M059J (cell line): ENCODE data around the gene N4BP2. TPM values are rescaled to one million over a fixed set of nuclear protein-coding genes. Genes with fewer than 3 reads are reported as not detected.

ENCODE experiments used
- total RNA-seq: library from RNA; depleted of rRNA; stranded (reverse); fragments of >200 nt; shearing (Covaris generic); gene quantifications from 2 replicates; pipeline ENCODE4 v1.2.3, GENCODE V29; 2014; rRNA removed

N4BP2 gene
- total RNA-seq, 1 experiment from 2014 or later, result 2.3 TPM

Other genes starting within 250 kb of the N4BP2 start
- gene PDS5A, start 78.9 kb upstream of the N4BP2 start, total RNA-seq, result 37.1 and 51.1 TPM in 2 replicates
- not detected in 2 replicates for gene RHOH, start 140.2 kb downstream of the N4BP2 start, total RNA-seq